HepG2 (cell line): Measurements from ENCODE around the gene SUN5. TPM values are rescaled to one million over a fixed set of nuclear protein-coding genes. Genes with fewer than 3 reads are reported as not detected.

ENCODE experiments used
- ASH2L ChIP-seq: fragments of 300-600, 200-600 bp; sonication (generic); IDR thresholded peaks from 2 replicates; pipeline ENCODE4 v1.7.0; 2017; ENCODE audit warnings: low read depth, mild to moderate bottlenecking, moderate library complexity, mixed read lengths, low read length; ENCODE audit not compliant: insufficient read length
- ATF1 ChIP-seq: IDR thresholded peaks from 2 replicates; pipeline ENCODE4 v1.6.1; 2016; ENCODE audit warnings: mild to moderate bottlenecking, control low read depth
- CHCHD3 ChIP-seq: sonication (generic); formaldehyde crosslinking; IDR thresholded peaks from 2 replicates; pipeline ENCODE4 v1.8.0; 2022; ENCODE audit warnings: mild to moderate bottlenecking, missing genetic modification reagents, moderate library complexity
- FIP1L1 ChIP-seq: fragments of 200-400 bp; formaldehyde crosslinking; IDR thresholded peaks from 2 replicates; pipeline ENCODE4 v1.6.1; 2018; ENCODE audit warnings: low read depth, mild to moderate bottlenecking, low read length, moderate library complexity, borderline replicate concordance; ENCODE audit not compliant: insufficient read depth
- MIXL1 ChIP-seq: IDR thresholded peaks from 2 replicates; pipeline ENCODE4 v1.6.1; 2016
- NCOR1 ChIP-seq: fragments of 200-600 bp; sonication (generic); IDR thresholded peaks from 2 replicates; pipeline ENCODE4 v1.7.0; 2017; ENCODE audit warnings: antibody characterized with exemption, low read length, borderline replicate concordance
- SMAD9 ChIP-seq: sonication (generic); formaldehyde crosslinking; IDR thresholded peaks from 2 replicates; pipeline ENCODE4 v1.5.1; 2020; ENCODE audit warnings: mild to moderate bottlenecking, missing genetic modification reagents
- SMARCE1 ChIP-seq: fragments of 450-650 bp; IDR thresholded peaks from 2 replicates; pipeline ENCODE4 v1.6.1; 2017; ENCODE audit warnings: borderline replicate concordance
- SNRNP70 ChIP-seq: fragments of 200-400 bp; formaldehyde crosslinking; IDR thresholded peaks from 2 replicates; pipeline ENCODE4 v1.6.1; 2017; ENCODE audit warnings: mild to moderate bottlenecking, low read depth, low read length, moderate library complexity
- THRA ChIP-seq: sonication (generic); formaldehyde crosslinking; IDR thresholded peaks from 2 replicates; pipeline ENCODE4 v1.4.0; 2020; ENCODE audit warnings: missing genetic modification reagents, borderline replicate concordance
- XBP1 ChIP-seq: sonication (generic); formaldehyde crosslinking; IDR thresholded peaks from 2 replicates; pipeline ENCODE4 v1.5.0; 2020; ENCODE audit warnings: missing genetic modification reagents
- ZBTB7A ChIP-seq: sonication (generic); formaldehyde crosslinking; IDR thresholded peaks from 2 replicates; pipeline ENCODE4 v1.8.0; 2022; ENCODE audit warnings: mild to moderate bottlenecking, missing genetic modification reagents
- ZNF276 ChIP-seq: sonication (generic); formaldehyde crosslinking; IDR thresholded peaks from 2 replicates; pipeline ENCODE4 v1.4.0; 2020; ENCODE audit warnings: mild to moderate bottlenecking, low read depth, missing genetic modification reagents
- ZNF30 ChIP-seq: sonication (generic); formaldehyde crosslinking; IDR thresholded peaks from 2 replicates; pipeline ENCODE4 v1.5.0; 2020; ENCODE audit warnings: mild to moderate bottlenecking, missing genetic modification reagents
- ZNF468 ChIP-seq: sonication (generic); formaldehyde crosslinking; IDR thresholded peaks from 2 replicates; pipeline ENCODE4 v1.8.0; 2022; ENCODE audit warnings: mild to moderate bottlenecking, moderate library complexity, missing genetic modification reagents
- ZNF550 ChIP-seq: sonication (generic); formaldehyde crosslinking; IDR thresholded peaks from 2 replicates; pipeline ENCODE4 v1.4.0; 2020; ENCODE audit warnings: mild to moderate bottlenecking, missing genetic modification reagents, borderline replicate concordance
- ZNF572 ChIP-seq: sonication (generic); formaldehyde crosslinking; IDR thresholded peaks from 2 replicates; pipeline ENCODE4 v1.5.1; 2020; ENCODE audit warnings: mild to moderate bottlenecking, missing genetic modification reagents
- ZNF644 ChIP-seq: IDR thresholded peaks from 2 replicates; pipeline ENCODE4 v1.6.1; 2016; ENCODE audit warnings: low read depth
- ZNF670 ChIP-seq: sonication (generic); formaldehyde crosslinking; IDR thresholded peaks from 2 replicates; pipeline ENCODE4 v1.8.0; 2022; ENCODE audit warnings: mild to moderate bottlenecking, missing genetic modification reagents, borderline replicate concordance
- polyA plus RNA-seq, 8 experiments: library from polyadenylated mRNA; depleted of rRNA in 3 of 8; stranded (reverse) in 7 of 8; unstranded in 1 of 8; fragments of >200 nt; fragmentation: Illumina TruSeq in 4 of 8; extraction: Trizol in 4 of 8; gene quantifications; 2 replicates each; pipeline versions ENCODE4 v1.2.1 to v1.2.3, GENCODE V29; 2011 to 2016; ENCODE audit warnings: low read depth in 4 of 8, missing spikeins in 1 of 8, mixed read lengths in 1 of 8; ENCODE audit not compliant: insufficient read depth in 1 of 8
- total RNA-seq, 5 experiments: library from RNA; depleted of rRNA; stranded (reverse); fragments of >200 nt; fragmentation: Illumina TruSeq; extraction: Trizol; gene quantifications; 2 replicates each; pipeline ENCODE4 v1.2.3, GENCODE V29; 2016; ENCODE audit warnings: low read depth in 1 of 5
- TF ChIP-seq, protein P1 (sequence below): sonication (generic); formaldehyde crosslinking; IDR thresholded peaks from 2 replicates; pipeline ENCODE4 v1.4.0; 2020; ENCODE audit warnings: missing genetic modification reagents, mild to moderate bottlenecking, borderline replicate concordance
- TF ChIP-seq, protein P2 (sequence below): sonication (generic); formaldehyde crosslinking; IDR thresholded peaks from 2 replicates; pipeline ENCODE4 v1.8.1; 2023; ENCODE audit warnings: missing genetic modification reagents, inconsistent platforms, borderline replicate concordance

Gene SUN5
- total and polyA plus RNA-seq, 2 of the 13 experiments (the other 11 are each of a cell fraction or from before 2014, with no cell fraction given): not detected

- peak; percentile 56; the same call in 1 of the 2 replicates for TF ChIP-seq NCOR1
- TF ChIP-seq ATF1 (CRISPR knock-in tag): no peak
- peak; percentile 97 for TF ChIP-seq ZNF550 (CRISPR knock-in tag)
- peak; percentile 26; the same call in 1 of the 2 replicates for TF ChIP-seq ZNF276 (CRISPR knock-in tag)
- peak; percentile 83 for TF ChIP-seq THRA
- peak; percentile 73 for TF ChIP-seq ZBTB7A
- TF ChIP-seq ZNF468 (CRISPR knock-in tag): peak; percentile 88; the same call in 1 of the 2 replicates
- no peak for TF ChIP-seq SNRNP70
- TF ChIP-seq SMARCE1: no peak
- TF ChIP-seq ZNF30 (CRISPR knock-in tag): no peak; the same call in 1 of the 2 replicates
- peak; percentile 92 for TF ChIP-seq ZNF670 (CRISPR knock-in tag)
- TF ChIP-seq ASH2L: peak; percentile 41
- TF ChIP-seq XBP1 (CRISPR knock-in tag): peak; percentile 97; the same call in 1 of the 2 replicates
- TF ChIP-seq ZNF644 (CRISPR knock-in tag): peak; percentile 97
- TF ChIP-seq, protein P1, sequence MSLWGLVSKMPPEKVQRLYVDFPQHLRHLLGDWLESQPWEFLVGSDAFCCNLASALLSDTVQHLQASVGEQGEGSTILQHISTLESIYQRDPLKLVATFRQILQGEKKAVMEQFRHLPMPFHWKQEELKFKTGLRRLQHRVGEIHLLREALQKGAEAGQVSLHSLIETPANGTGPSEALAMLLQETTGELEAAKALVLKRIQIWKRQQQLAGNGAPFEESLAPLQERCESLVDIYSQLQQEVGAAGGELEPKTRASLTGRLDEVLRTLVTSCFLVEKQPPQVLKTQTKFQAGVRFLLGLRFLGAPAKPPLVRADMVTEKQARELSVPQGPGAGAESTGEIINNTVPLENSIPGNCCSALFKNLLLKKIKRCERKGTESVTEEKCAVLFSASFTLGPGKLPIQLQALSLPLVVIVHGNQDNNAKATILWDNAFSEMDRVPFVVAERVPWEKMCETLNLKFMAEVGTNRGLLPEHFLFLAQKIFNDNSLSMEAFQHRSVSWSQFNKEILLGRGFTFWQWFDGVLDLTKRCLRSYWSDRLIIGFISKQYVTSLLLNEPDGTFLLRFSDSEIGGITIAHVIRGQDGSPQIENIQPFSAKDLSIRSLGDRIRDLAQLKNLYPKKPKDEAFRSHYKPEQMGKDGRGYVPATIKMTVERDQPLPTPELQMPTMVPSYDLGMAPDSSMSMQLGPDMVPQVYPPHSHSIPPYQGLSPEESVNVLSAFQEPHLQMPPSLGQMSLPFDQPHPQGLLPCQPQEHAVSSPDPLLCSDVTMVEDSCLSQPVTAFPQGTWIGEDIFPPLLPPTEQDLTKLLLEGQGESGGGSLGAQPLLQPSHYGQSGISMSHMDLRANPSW (CRISPR knock-in tag): peak; percentile 89; the same call in 1 of the 2 replicates
- no peak for TF ChIP-seq MIXL1 (CRISPR knock-in tag)
- TF ChIP-seq CHCHD3: no peak
- TF ChIP-seq FIP1L1: peak; percentile 75; the same call in 1 of the 2 replicates
- no peak; the same call in none of the 2 replicates for TF ChIP-seq SMAD9 (CRISPR knock-in tag)
- peak; percentile 90 for TF ChIP-seq ZNF572 (CRISPR knock-in tag)
- TF ChIP-seq, protein P2, sequence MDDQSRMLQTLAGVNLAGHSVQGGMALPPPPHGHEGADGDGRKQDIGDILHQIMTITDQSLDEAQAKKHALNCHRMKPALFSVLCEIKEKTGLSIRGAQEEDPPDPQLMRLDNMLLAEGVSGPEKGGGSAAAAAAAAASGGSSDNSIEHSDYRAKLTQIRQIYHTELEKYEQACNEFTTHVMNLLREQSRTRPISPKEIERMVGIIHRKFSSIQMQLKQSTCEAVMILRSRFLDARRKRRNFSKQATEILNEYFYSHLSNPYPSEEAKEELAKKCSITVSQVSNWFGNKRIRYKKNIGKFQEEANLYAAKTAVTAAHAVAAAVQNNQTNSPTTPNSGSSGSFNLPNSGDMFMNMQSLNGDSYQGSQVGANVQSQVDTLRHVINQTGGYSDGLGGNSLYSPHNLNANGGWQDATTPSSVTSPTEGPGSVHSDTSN (CRISPR knock-in tag): 0 out of 2 replicates have a peak, but pooled peaks have one; percentile 71
These were observed 3.4 kb upstream of the SUN5 start, which contains the start of gene BPIFB2 (continued) for GRCh38 chr20:33007376-33008335.
